Liver (tissue), 9 donors: ENCODE measurements around the gene HOOK1. TPM values are rescaled to one million over a fixed set of nuclear protein-coding genes. Genes with fewer than 3 reads are reported as not detected.

Source experiments
- DNase-seq: peaks from one replicate; pipeline ENCODE4 v3.0.0-alpha.2; 2017; ENCODE audit warnings: low spot score
- H3K27ac ChIP-seq, 2 donors: one replicate each; pipeline ENCODE4 v1.7.0; 2013; ENCODE audit warnings: inconsistent platforms in 2 of 2, low read length in 2 of 2, control low read depth in 1 of 2, low read depth in 1 of 2, mild to moderate bottlenecking in 1 of 2
- H3K27me3 ChIP-seq, 4 donors: one replicate each; pipeline versions ENCODE4 v1.6.1 to v1.7.0; 2013; ENCODE audit warnings: low read length in 3 of 4, inconsistent platforms in 1 of 4, mild to moderate bottlenecking in 1 of 4, moderate library complexity in 1 of 4; ENCODE audit not compliant: control insufficient read depth in 4 of 4, insufficient read depth in 4 of 4
- H3K36me3 ChIP-seq, 4 donors: one replicate each; pipeline versions ENCODE4 v1.6.1 to v1.7.0; 2013; ENCODE audit warnings: low read length in 3 of 4, mild to moderate bottlenecking in 3 of 4, low read depth in 1 of 4, moderate library complexity in 1 of 4; ENCODE audit not compliant: control insufficient read depth in 4 of 4, insufficient read depth in 3 of 4
- H3K4me1 ChIP-seq, 4 donors: one replicate each; pipeline versions ENCODE4 v1.6.1 to v1.7.0; 2013; ENCODE audit warnings: low read length in 3 of 4, mild to moderate bottlenecking in 3 of 4, moderate library complexity in 1 of 4; ENCODE audit not compliant: control insufficient read depth in 4 of 4, insufficient read depth in 4 of 4
- H3K4me3 ChIP-seq, 3 donors: one replicate each; pipeline versions ENCODE4 v1.6.1 to v1.7.0; 2013; ENCODE audit warnings: low read length in 3 of 3, control low read depth in 1 of 3, low read depth in 1 of 3, mild to moderate bottlenecking in 1 of 3
- H3K9ac ChIP-seq, 2 donors: one replicate each; pipeline ENCODE4 v1.7.0; 2013; ENCODE audit warnings: low read length in 2 of 2, mild to moderate bottlenecking in 2 of 2, moderate library complexity in 2 of 2, control low read depth in 1 of 2, low read depth in 1 of 2
- H3K9me3 ChIP-seq, 4 donors: one replicate each; pipeline versions ENCODE4 v1.6.1 to v1.7.0; 2013; ENCODE audit warnings: low read length in 3 of 4; ENCODE audit not compliant: control insufficient read depth in 4 of 4
- EGR1 ChIP-seq, 2 donors: IDR thresholded peaks; 2 replicates each; pipeline ENCODE4 v1.6.1; 2016 to 2018; ENCODE audit warnings: antibody characterized with exemption in 2 of 2, low read depth in 2 of 2
- FOXA1 ChIP-seq: IDR thresholded peaks from 2 replicates; pipeline ENCODE4 v1.6.1; 2016; ENCODE audit warnings: antibody characterized with exemption
- FOXA2 ChIP-seq: IDR thresholded peaks from 2 replicates; pipeline ENCODE4 v1.6.1; 2016; ENCODE audit warnings: antibody characterized with exemption
- GABPA ChIP-seq, 2 donors: IDR thresholded peaks in 1 of 2; conservative IDR thresholded peaks in 1 of 2; 2 replicates each; pipeline ENCODE4 v1.6.1; 2016; ENCODE audit warnings: antibody characterized with exemption in 2 of 2, mild to moderate bottlenecking in 1 of 2, moderate library complexity in 1 of 2
- HNF4A ChIP-seq, 2 donors: conservative IDR thresholded peaks; 2 replicates each; pipeline ENCODE4 v1.6.1; 2016; ENCODE audit warnings: antibody characterized with exemption in 2 of 2, mild to moderate bottlenecking in 2 of 2
- HNF4G ChIP-seq: IDR thresholded peaks from 2 replicates; pipeline ENCODE4 v1.6.1; 2016; ENCODE audit warnings: antibody characterized with exemption
- JUND ChIP-seq, 2 donors: IDR thresholded peaks; 2 replicates each; pipeline ENCODE4 v1.6.1; 2016; ENCODE audit warnings: antibody characterized with exemption in 2 of 2
- NR2F2 ChIP-seq: IDR thresholded peaks from 2 replicates; pipeline ENCODE4 v1.6.1; 2016; ENCODE audit warnings: antibody characterized with exemption
- RAD21 ChIP-seq, 2 donors: IDR thresholded peaks; 2 replicates each; pipeline ENCODE4 v1.6.1; 2016; ENCODE audit warnings: antibody characterized with exemption in 2 of 2, mild to moderate bottlenecking in 2 of 2
- RXRA ChIP-seq, 2 donors: IDR thresholded peaks; 2 replicates each; pipeline ENCODE4 v1.6.1; 2017 to 2018; ENCODE audit warnings: antibody characterized with exemption in 2 of 2, mild to moderate bottlenecking in 1 of 2
- SP1 ChIP-seq: IDR thresholded peaks from 2 replicates; pipeline ENCODE4 v1.6.1; 2018; ENCODE audit warnings: antibody characterized with exemption, mild to moderate bottlenecking
- TAF1 ChIP-seq: conservative IDR thresholded peaks from 2 replicates; pipeline ENCODE4 v1.6.1; 2016; ENCODE audit warnings: antibody characterized with exemption, mild to moderate bottlenecking
- YY1 ChIP-seq: IDR thresholded peaks from 2 replicates; pipeline ENCODE4 v1.6.1; 2016; ENCODE audit warnings: antibody characterized with exemption, mild to moderate bottlenecking
- WGBS: extraction: QIAGEN DNeasy Blood & Tissue Kit; methylation state at CpG from one replicate; pipeline ENCODE4 v1.1.7; 2013; 5-methylcytosine and 5-hydroxymethylcytosine counted together
- polyA plus RNA-seq, 2 donors: library from polyadenylated mRNA; stranded (reverse) in 1 of 2; unstranded in 1 of 2; fragments of 200-250 nt in 1 of 2; fragments of >200 nt in 1 of 2; fragmentation: Nextera tagmentation in 1 of 2; extraction: Ambion mirVana in 1 of 2; gene quantifications; one replicate each; pipeline versions ENCODE4 v1.2.1 to v1.2.3, GENCODE V29; 2013 to 2015
- total RNA-seq, 2 donors: library from RNA; depleted of rRNA; stranded (reverse); fragments of >200 nt; gene quantifications; one replicate each; pipeline ENCODE4 v1.2.3, GENCODE V29; 2014
- TF ChIP-seq, protein P1 (sequence below): IDR thresholded peaks from 2 replicates; pipeline ENCODE4 v1.6.1; 2016; ENCODE audit warnings: antibody characterized with exemption
- TF ChIP-seq, protein P2 (sequence below): fragments of 150-350 bp; IDR thresholded peaks from 2 replicates; pipeline ENCODE4 v1.5.1; 2017; ENCODE audit warnings: improper control_type of control experiment, low read depth, low read length; ENCODE audit not compliant: missing input control
- TF ChIP-seq, protein P3 (sequence below): IDR thresholded peaks from 2 replicates; pipeline ENCODE4 v1.6.1; 2016; ENCODE audit warnings: antibody characterized with exemption, mild to moderate bottlenecking
- TF ChIP-seq, protein P4 (sequence below): IDR thresholded peaks from 2 replicates; pipeline ENCODE4 v1.6.1; 2016; ENCODE audit warnings: antibody characterized with exemption
- TF ChIP-seq, protein P5 (sequence below): IDR thresholded peaks from 2 replicates; pipeline ENCODE4 v1.6.1; 2016; ENCODE audit warnings: antibody characterized with exemption
- donor health status: healthy.
- donor health status: healthy.
- donor health status: healthy.
- donor health status: healthy.
- donor health status: healthy.

HOOK1 gene
- total and polyA plus RNA-seq, 4 donors: 10.3 to 33.4 (median 17.5) TPM

DNA sequence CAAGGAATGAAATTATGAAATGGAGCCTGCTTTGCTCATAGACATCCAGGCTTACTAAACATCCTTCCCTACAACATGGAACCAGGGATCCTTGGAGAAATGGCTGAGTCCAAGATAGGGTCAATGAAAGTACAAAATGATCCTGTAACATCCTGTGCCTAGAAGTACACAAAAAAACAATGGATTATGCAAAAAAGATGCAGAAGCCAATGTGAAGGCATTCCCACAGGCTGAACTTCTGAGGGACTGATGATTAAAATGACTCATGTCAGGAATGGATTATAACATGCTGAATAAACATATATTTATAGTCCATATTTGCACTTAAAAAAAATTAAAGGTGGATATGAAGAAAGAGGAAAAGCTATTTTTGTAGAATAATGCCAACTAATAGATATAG is 10.4 kb upstream of the HOOK1 start (continued):
- TF ChIP-seq, protein P1, sequence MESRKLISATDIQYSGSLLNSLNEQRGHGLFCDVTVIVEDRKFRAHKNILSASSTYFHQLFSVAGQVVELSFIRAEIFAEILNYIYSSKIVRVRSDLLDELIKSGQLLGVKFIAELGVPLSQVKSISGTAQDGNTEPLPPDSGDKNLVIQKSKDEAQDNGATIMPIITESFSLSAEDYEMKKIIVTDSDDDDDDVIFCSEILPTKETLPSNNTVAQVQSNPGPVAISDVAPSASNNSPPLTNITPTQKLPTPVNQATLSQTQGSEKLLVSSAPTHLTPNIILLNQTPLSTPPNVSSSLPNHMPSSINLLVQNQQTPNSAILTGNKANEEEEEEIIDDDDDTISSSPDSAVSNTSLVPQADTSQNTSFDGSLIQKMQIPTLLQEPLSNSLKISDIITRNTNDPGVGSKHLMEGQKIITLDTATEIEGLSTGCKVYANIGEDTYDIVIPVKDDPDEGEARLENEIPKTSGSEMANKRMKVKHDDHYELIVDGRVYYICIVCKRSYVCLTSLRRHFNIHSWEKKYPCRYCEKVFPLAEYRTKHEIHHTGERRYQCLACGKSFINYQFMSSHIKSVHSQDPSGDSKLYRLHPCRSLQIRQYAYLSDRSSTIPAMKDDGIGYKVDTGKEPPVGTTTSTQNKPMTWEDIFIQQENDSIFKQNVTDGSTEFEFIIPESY: no peak
- TF ChIP-seq RXRA (IDR thresholded peaks at IDR 0.05): no peak

DNA sequence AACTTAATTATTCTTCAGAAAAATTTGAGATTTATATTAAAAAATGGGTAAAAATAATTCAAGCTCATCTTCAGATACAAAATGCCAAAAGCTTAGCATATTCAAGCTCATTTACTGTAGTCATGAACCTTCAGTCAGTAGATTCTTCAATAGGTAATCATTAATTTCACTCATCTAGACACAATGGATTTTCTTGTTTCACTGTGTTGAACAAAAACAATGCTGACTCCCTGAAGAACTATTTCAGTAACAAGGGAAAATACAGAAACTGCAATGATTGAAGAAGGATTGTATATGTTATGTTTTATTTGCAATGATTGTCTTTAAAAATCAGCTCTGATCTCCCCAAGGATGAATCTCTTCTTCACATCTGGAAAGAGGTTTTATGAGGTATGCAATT is 9.2 kb upstream of the HOOK1 start:
- Histone ChIP-seq H3K9ac (no peak overlapping the region), H3K9me3 (no peaks in the 10 kb centered on the region), H3K27ac (no peak overlapping the region), H3K36me3 (no peaks in the 10 kb centered on the region), H3K4me1 (no peaks in the 10 kb centered on the region), H3K4me3 (no peak overlapping the region), H3K27me3 (no peaks in the 10 kb centered on the region)
- TF ChIP-seq HNF4G (no peak), RXRA (IDR thresholded peaks at IDR 0.05) (no peak)
- TF ChIP-seq, protein P1: no peak
- DNase-seq: no peak

DNA sequence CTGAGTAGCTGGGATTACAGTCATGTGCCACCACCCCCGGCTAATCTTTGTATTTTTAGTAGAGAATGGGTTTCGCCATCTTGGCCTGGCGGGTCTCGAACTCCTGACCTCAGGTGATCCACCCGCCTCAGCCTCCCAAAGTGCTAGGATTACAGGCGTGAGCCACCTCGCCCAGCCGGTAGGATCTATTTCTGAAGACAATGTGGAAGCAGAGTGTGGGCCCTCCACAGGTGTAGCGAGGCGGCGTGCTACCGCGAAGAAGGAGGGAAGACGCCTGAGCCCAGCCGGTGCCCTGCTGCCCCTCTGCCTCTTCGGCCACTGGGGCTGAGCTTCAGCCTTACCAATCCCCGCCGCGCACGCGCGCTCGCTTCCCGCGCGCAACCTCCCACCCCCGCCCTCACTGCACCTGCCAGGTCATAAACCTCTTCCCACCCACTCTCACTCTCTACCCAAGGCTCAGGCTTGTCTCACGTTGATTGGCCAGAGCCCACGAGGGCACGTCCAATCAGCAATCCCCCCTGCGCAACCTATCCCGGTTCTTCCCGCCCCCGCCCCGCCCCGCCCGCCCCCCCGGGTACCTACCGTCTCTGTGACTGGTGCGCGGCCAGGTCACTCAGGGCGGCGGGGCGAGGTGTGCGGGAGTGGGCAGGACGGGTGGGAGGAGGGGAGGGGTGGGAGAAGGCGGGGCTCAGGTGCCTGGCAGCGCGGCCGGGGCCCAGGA is 409 bp upstream of the HOOK1 start:
- Histone ChIP-seq H3K9ac (no peak overlapping the region), H3K27ac (peak overlapping the region; percentile 97), H3K4me3 (peak overlapping the region; percentile 28 to 73 (median 62)), H3K36me3 (no peaks in the 10 kb centered on the region), H3K27me3 (no peaks in the 10 kb centered on the region), H3K9me3 (no peaks in the 10 kb centered on the region), H3K4me1 (peaks cover 2 to 31% (median 10%) of the 10 kb centered on the region in 4 donors)
- WGBS: 5% methylated on average over 50 of the region's 50 CpGs
- no peak for TF ChIP-seq NR2F2
- TF ChIP-seq HNF4A (conservative IDR thresholded peaks at IDR 0.05): peak; percentile 37 to 41
- peak; percentile 61 for TF ChIP-seq SP1
- TF ChIP-seq EGR1 (IDR thresholded peaks at IDR 0.05; ENCODE audit: low read depth in 2 of 2): peak; percentile 85 to 89
- peak; percentile 51 for TF ChIP-seq TAF1
- peak; percentile 37 for TF ChIP-seq YY1
- TF ChIP-seq FOXA2: no peak
- no peak for TF ChIP-seq FOXA1
- peak; percentile 37 to 70 for TF ChIP-seq RXRA (IDR thresholded peaks at IDR 0.05)
- TF ChIP-seq, protein P2, sequence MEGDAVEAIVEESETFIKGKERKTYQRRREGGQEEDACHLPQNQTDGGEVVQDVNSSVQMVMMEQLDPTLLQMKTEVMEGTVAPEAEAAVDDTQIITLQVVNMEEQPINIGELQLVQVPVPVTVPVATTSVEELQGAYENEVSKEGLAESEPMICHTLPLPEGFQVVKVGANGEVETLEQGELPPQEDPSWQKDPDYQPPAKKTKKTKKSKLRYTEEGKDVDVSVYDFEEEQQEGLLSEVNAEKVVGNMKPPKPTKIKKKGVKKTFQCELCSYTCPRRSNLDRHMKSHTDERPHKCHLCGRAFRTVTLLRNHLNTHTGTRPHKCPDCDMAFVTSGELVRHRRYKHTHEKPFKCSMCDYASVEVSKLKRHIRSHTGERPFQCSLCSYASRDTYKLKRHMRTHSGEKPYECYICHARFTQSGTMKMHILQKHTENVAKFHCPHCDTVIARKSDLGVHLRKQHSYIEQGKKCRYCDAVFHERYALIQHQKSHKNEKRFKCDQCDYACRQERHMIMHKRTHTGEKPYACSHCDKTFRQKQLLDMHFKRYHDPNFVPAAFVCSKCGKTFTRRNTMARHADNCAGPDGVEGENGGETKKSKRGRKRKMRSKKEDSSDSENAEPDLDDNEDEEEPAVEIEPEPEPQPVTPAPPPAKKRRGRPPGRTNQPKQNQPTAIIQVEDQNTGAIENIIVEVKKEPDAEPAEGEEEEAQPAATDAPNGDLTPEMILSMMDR: no peak
- no peak for TF ChIP-seq RAD21 (IDR thresholded peaks at IDR 0.05)
- TF ChIP-seq, protein P3, sequence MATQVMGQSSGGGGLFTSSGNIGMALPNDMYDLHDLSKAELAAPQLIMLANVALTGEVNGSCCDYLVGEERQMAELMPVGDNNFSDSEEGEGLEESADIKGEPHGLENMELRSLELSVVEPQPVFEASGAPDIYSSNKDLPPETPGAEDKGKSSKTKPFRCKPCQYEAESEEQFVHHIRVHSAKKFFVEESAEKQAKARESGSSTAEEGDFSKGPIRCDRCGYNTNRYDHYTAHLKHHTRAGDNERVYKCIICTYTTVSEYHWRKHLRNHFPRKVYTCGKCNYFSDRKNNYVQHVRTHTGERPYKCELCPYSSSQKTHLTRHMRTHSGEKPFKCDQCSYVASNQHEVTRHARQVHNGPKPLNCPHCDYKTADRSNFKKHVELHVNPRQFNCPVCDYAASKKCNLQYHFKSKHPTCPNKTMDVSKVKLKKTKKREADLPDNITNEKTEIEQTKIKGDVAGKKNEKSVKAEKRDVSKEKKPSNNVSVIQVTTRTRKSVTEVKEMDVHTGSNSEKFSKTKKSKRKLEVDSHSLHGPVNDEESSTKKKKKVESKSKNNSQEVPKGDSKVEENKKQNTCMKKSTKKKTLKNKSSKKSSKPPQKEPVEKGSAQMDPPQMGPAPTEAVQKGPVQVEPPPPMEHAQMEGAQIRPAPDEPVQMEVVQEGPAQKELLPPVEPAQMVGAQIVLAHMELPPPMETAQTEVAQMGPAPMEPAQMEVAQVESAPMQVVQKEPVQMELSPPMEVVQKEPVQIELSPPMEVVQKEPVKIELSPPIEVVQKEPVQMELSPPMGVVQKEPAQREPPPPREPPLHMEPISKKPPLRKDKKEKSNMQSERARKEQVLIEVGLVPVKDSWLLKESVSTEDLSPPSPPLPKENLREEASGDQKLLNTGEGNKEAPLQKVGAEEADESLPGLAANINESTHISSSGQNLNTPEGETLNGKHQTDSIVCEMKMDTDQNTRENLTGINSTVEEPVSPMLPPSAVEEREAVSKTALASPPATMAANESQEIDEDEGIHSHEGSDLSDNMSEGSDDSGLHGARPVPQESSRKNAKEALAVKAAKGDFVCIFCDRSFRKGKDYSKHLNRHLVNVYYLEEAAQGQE: peak; percentile 44
- TF ChIP-seq, protein P1: no peak
- TF ChIP-seq HNF4G: no peak
- no peak for TF ChIP-seq GABPA (IDR thresholded peaks at IDR 0.05 in 1 of 2, conservative IDR thresholded peaks at IDR 0.05 in 1 of 2)
- TF ChIP-seq, protein P4, sequence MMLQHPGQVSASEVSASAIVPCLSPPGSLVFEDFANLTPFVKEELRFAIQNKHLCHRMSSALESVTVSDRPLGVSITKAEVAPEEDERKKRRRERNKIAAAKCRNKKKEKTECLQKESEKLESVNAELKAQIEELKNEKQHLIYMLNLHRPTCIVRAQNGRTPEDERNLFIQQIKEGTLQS: no peak
- TF ChIP-seq, protein P5, sequence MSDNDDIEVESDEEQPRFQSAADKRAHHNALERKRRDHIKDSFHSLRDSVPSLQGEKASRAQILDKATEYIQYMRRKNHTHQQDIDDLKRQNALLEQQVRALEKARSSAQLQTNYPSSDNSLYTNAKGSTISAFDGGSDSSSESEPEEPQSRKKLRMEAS: peak; percentile 15
- TF ChIP-seq JUND (IDR thresholded peaks at IDR 0.05): no peak
- DNase-seq: peak; percentile 94
